ENCODE results near the gene RBM15B. TPM values are rescaled to one million over a fixed set of nuclear protein-coding genes. Genes with fewer than 3 reads are reported as not detected.

The RBM15B gene
- total RNA-seq, 1 donor, result 31.1 TPM

GRCh38 chr3:51378065-51378464, 13.0 kb upstream of the RBM15B start:
- DNase-seq (ENCODE audit: low read depth), result no peak
- no peak overlapping the region for H3K4me3 ChIP-seq (ENCODE audit: low read depth, low read length)
- TF ChIP-seq, protein P1, sequence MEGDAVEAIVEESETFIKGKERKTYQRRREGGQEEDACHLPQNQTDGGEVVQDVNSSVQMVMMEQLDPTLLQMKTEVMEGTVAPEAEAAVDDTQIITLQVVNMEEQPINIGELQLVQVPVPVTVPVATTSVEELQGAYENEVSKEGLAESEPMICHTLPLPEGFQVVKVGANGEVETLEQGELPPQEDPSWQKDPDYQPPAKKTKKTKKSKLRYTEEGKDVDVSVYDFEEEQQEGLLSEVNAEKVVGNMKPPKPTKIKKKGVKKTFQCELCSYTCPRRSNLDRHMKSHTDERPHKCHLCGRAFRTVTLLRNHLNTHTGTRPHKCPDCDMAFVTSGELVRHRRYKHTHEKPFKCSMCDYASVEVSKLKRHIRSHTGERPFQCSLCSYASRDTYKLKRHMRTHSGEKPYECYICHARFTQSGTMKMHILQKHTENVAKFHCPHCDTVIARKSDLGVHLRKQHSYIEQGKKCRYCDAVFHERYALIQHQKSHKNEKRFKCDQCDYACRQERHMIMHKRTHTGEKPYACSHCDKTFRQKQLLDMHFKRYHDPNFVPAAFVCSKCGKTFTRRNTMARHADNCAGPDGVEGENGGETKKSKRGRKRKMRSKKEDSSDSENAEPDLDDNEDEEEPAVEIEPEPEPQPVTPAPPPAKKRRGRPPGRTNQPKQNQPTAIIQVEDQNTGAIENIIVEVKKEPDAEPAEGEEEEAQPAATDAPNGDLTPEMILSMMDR (IDR thresholded peaks at IDR 0.05; ENCODE audit: insufficient read depth, low read depth, low read length), result no peak

DNA sequence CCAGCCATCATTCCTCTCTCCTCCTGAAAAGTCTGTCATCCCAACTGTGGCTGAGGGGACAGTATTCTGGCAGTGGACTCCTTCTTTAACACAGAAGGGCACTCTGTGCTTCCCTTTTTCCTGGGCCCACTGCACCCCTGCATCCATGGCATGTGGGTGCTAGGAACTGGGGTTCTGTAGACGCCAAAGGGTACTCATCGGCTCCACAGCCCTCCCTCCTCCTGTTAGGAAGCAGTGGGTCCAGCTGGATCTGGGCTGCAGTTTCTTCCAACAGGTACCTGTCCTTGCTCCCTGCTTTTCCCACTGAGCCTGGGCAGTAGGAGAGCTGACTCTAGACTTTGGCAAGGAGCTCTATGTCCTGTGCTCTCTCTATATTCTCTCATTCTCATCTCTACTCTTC, 12.4 kb upstream of the RBM15B start:
- no peak overlapping the region for H3K4me3 ChIP-seq (ENCODE audit: low read depth, low read length)
- no peak for DNase-seq (ENCODE audit: low read depth)
- TF ChIP-seq, protein P1 (IDR thresholded peaks at IDR 0.05; ENCODE audit: insufficient read depth, low read depth, low read length), result no peak

GRCh38 chr3:51379301-51379700, 11.8 kb upstream of the RBM15B start:
- TF ChIP-seq, protein P1 (IDR thresholded peaks at IDR 0.05; ENCODE audit: insufficient read depth, low read depth, low read length), result no peak
- no peak for DNase-seq (ENCODE audit: low read depth)
- no peak overlapping the region for H3K4me3 ChIP-seq (ENCODE audit: low read depth, low read length)

GRCh38 chr3:51379746-51380455, 11.2 kb upstream of the RBM15B start:
- TF ChIP-seq, protein P1 (IDR thresholded peaks at IDR 0.05; ENCODE audit: insufficient read depth, low read depth, low read length), result no peak
- H3K4me3 ChIP-seq (ENCODE audit: low read depth, low read length), result no peak overlapping the region
- DNase-seq (ENCODE audit: low read depth), result no peak

DNA sequence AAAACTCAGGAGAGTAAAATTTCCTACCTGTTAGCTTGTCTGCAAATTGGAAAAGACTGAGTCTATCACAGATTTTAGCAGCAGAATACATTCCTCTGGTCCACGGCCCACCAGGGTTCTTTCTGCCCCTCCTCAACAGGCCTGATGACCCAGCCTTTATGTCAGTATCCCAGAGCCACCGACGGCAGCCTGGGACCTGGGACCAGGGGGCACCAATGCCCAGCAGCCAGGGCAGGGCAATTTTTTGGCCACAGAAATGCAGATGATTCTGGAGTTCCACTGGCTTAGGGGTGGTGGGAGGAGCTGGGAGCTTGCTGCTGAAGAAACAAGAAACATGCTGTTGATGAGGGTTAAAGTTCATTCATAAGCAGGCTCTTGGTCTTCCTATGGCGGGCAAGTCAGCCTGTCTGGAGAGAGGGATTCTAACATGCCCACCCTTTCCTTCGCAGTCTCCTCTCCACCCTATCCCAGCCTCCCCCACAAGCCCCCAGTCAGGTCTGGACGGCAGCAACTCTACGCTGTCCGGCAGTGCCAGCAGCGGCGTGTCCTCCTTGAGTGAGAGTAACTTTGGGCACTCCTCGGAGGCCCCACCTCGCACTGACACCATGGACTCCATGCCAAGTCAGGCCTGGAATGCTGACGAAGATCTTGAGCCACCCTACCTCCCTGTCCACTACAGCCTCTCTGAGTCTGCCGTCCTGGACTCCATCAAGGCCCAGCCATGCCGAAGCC, 10.3 kb upstream of the RBM15B start:
- TF ChIP-seq, protein P1 (IDR thresholded peaks at IDR 0.05; ENCODE audit: insufficient read depth, low read depth, low read length), result no peak
- H3K4me3 ChIP-seq (ENCODE audit: low read depth, low read length), result no peak overlapping the region
- no peak for DNase-seq (ENCODE audit: low read depth)

DNA sequence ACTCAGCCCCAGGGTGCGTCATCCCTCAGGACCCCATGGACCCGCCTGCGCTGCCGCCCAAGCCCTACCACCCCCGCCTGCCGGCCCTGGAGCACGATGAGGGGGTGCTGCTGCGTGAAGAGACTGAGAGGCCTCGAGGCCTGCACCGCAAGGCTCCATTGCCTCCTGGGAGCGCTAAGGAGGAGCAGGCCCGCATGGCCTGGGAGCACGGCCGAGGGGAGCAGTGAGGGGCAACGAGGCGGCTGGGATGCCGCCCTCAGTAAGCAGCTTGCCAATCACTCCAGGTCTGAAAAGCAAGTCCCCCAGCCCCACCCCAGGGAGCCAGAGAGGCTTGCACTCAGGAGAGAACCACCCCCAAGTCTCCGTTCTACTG, 9.8 kb upstream of the RBM15B start:
- DNase-seq (ENCODE audit: low read depth), result no peak
- TF ChIP-seq, protein P1 (IDR thresholded peaks at IDR 0.05; ENCODE audit: insufficient read depth, low read depth, low read length), result no peak
- no peak overlapping the region for H3K4me3 ChIP-seq (ENCODE audit: low read depth, low read length)
